ENCODE results near the gene ATP13A3. TPM values are rescaled to one million over a fixed set of nuclear protein-coding genes. Genes with fewer than 3 reads are reported as not detected.

The ATP13A3 gene
- total and polyA plus RNA-seq, 9 of the 15 experiments (the other 6 are each of a cell fraction or from before 2014, with no cell fraction given) = 16.6 to 135 (median 86.6) TPM

DNA sequence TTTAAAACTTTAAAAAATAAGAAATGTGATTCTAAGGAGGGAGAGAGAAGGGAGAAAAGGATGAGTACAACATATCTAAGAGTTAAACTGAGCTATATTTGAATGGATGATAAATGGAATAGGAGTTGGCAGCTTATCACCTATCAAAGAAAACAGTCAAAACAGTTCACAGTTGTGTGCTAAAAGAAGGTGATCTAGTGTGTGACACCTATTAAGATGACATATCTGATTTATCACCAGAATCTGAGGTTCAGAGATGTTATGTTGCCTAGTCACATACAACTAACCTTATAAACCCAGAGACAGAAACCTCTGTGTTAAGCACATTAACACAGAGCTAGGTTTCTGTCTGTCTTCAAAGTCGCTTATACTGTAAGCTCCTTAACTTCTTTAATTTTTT lies 3.0 kb downstream of the ATP13A3 start:
- Histone ChIP-seq H3K4me1 (replicated peaks in 1 of 2; ENCODE audit: control insufficient read depth in 2 of 2, insufficient read depth in 2 of 2, low read length in 2 of 2) (peaks cover 33 to 43% of the 10 kb centered on the region in 2 experiments), H3K4me2 (ENCODE audit: insufficient read depth, low read length) (no peak overlapping the region), H3K9me1 (ENCODE audit: control insufficient read depth, insufficient read depth, low read length) (no peaks in the 10 kb centered on the region), H2AFZ (ENCODE audit: low read depth, low read length) (no peak overlapping the region), H3K27ac (ENCODE audit: extremely low read depth, low read depth, low read length) (no peak overlapping the region), H3K79me2 (ENCODE audit: control insufficient read depth, insufficient read depth, low read length) (peaks cover 86% of the 10 kb centered on the region), H3K36me3 (ENCODE audit: control insufficient read depth, insufficient read depth, low read length) (peaks cover 47% of the 10 kb centered on the region), H3K27me3 (ENCODE audit: control insufficient read depth in 2 of 2, insufficient read depth in 2 of 2, low read length in 2 of 2) (no peaks in the 10 kb centered on the region), H3K9me3 (replicated peaks; ENCODE audit: control insufficient read depth, insufficient read depth, low read depth, low read length) (no peaks in the 10 kb centered on the region), H3K9ac (ENCODE audit: insufficient read depth in 1 of 2, low read depth in 2 of 2, low read length in 2 of 2) (no peak overlapping the region), H4K20me1 (replicated peaks; ENCODE audit: control insufficient read depth, insufficient read depth, low read length) (peaks cover 9% of the 10 kb centered on the region; the same call in 1 of the 2 replicates), H3K4me3 (no peak overlapping the region)
- intact Hi-C loops (cut with micrococcal nuclease) = loop anchor here (10.0 kb wide), 1 partner anchor 399 kb away; no protein-coding TSS in a partner anchor
- TF ChIP-seq, protein P1, sequence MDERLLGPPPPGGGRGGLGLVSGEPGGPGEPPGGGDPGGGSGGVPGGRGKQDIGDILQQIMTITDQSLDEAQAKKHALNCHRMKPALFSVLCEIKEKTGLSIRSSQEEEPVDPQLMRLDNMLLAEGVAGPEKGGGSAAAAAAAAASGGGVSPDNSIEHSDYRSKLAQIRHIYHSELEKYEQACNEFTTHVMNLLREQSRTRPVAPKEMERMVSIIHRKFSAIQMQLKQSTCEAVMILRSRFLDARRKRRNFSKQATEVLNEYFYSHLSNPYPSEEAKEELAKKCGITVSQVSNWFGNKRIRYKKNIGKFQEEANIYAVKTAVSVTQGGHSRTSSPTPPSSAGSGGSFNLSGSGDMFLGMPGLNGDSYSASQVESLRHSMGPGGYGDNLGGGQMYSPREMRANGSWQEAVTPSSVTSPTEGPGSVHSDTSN (CRISPR knock-in tag; IDR thresholded peaks at IDR 0.05; ENCODE audit: low read depth) = no peak
- TF ChIP-seq, protein P1 (tag; conservative IDR thresholded peaks at IDR 0.05; ENCODE audit: low read depth) = peak; percentile 73
- TF ChIP-seq CBX1 (IDR thresholded peaks at IDR 0.05; ENCODE audit: low read depth) (no peak), PML (IDR thresholded peaks at IDR 0.05; ENCODE audit: low read length) (no peak), HMBOX1 (IDR thresholded peaks at IDR 0.05) (peak; percentile 31; the same call in 1 of the 2 replicates), MEIS2 (IDR thresholded peaks at IDR 0.05; ENCODE audit: partially characterized antibody) (peak; percentile 84), ZNF586 (CRISPR knock-in tag; conservative IDR thresholded peaks at IDR 0.05) (no peak), ZNF133 (CRISPR knock-in tag; IDR thresholded peaks at IDR 0.05) (no peak), TEAD4 (IDR thresholded peaks at IDR 0.05; ENCODE audit: low read length) (no peak), TEAD4 (CRISPR knock-in tag; IDR thresholded peaks at IDR 0.05; ENCODE audit: borderline replicate concordance) (no peak)
- TF ChIP-seq, protein P2, sequence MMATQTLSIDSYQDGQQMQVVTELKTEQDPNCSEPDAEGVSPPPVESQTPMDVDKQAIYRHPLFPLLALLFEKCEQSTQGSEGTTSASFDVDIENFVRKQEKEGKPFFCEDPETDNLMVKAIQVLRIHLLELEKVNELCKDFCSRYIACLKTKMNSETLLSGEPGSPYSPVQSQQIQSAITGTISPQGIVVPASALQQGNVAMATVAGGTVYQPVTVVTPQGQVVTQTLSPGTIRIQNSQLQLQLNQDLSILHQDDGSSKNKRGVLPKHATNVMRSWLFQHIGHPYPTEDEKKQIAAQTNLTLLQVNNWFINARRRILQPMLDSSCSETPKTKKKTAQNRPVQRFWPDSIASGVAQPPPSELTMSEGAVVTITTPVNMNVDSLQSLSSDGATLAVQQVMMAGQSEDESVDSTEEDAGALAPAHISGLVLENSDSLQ (IDR thresholded peaks at IDR 0.05) = peak; percentile 54
- TF ChIP-seq, protein P3, sequence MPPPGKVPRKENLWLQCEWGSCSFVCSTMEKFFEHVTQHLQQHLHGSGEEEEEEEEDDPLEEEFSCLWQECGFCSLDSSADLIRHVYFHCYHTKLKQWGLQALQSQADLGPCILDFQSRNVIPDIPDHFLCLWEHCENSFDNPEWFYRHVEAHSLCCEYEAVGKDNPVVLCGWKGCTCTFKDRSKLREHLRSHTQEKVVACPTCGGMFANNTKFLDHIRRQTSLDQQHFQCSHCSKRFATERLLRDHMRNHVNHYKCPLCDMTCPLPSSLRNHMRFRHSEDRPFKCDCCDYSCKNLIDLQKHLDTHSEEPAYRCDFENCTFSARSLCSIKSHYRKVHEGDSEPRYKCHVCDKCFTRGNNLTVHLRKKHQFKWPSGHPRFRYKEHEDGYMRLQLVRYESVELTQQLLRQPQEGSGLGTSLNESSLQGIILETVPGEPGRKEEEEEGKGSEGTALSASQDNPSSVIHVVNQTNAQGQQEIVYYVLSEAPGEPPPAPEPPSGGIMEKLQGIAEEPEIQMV (tag; conservative IDR thresholded peaks at IDR 0.05; ENCODE audit: low read depth) = no peak
- CTCF ChIA-PET (ENCODE audit: low intra/inter-chr PET ratio) = no interaction called here
- no peak for FAIRE-seq
- BruUV-seq (replicated peaks) = no TSS peak
- in situ Hi-C loops (cut with MboI) = loop anchor here (5.0 kb wide), 1 partner anchor 93 kb away; no protein-coding TSS in a partner anchor
- 73% methylated on average over 1 of the region's 1 CpG for WGBS (ENCODE audit: insufficient coverage, low coverage, missing lambda C conversion rate)
- no peak for DNase-seq (ENCODE audit: extremely low read depth in 1 of 4, low spot score in 3 of 4)
- no peak for ATAC-seq
- POLR2A ChIA-PET = interaction anchor here (0.7 to 2.2 kb wide), 6 partner anchors 9 to 106 kb away, joined by 3 to 7 read pairs (median 4); no protein-coding TSS in a partner anchor
